Uterus (tissue), 2 donors: ENCODE measurements around the gene HAO2.

ENCODE experiments used
- POLR2A ChIP-seq, 2 donors: fragments of 450-650 bp; IDR thresholded peaks; one replicate each; pipeline ENCODE4 v1.6.1; 2016; ENCODE audit warnings: antibody characterized with exemption in 2 of 2, mild to moderate bottlenecking in 1 of 2, moderate library complexity in 1 of 2
- TF ChIP-seq, protein P1 (sequence below), 4 experiments: fragments of 200-600 bp in 2 of 4; fragments of 450-650 bp in 2 of 4; sonication (generic) in 2 of 4; IDR thresholded peaks; one replicate each; pipeline ENCODE4 v1.5.1; 2016 to 2019; ENCODE audit warnings: antibody characterized with exemption in 4 of 4, mild to moderate bottlenecking in 2 of 4, moderate library complexity in 1 of 4

DNA sequence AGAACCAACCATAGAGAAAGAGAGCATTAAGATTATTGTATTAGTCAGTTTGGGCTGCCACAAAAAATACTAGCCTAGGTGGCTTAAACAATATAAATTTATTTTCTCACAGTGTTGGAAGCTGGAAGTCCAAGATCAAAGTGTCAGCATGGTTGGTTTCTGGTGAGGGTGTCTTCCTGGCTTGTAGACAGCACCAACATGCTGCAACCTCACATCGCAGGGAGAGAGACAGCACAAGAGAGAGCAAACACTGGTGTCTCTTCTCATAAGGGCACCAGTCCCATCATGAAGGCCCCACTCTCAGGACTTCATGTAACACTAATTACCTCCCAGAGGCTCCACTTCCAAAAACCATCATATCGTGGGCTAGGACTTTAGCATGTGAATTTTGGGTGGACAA, 30.6 kb upstream of the HAO2 start:
- TF ChIP-seq, protein P1, sequence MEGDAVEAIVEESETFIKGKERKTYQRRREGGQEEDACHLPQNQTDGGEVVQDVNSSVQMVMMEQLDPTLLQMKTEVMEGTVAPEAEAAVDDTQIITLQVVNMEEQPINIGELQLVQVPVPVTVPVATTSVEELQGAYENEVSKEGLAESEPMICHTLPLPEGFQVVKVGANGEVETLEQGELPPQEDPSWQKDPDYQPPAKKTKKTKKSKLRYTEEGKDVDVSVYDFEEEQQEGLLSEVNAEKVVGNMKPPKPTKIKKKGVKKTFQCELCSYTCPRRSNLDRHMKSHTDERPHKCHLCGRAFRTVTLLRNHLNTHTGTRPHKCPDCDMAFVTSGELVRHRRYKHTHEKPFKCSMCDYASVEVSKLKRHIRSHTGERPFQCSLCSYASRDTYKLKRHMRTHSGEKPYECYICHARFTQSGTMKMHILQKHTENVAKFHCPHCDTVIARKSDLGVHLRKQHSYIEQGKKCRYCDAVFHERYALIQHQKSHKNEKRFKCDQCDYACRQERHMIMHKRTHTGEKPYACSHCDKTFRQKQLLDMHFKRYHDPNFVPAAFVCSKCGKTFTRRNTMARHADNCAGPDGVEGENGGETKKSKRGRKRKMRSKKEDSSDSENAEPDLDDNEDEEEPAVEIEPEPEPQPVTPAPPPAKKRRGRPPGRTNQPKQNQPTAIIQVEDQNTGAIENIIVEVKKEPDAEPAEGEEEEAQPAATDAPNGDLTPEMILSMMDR (IDR thresholded peaks at IDR 0.05), result no peak
- TF ChIP-seq POLR2A (IDR thresholded peaks at IDR 0.05), result no peak
